Astrocyte (in vitro differentiated cells and primary cell): Measurements from ENCODE around the gene PIGC. TPM values are rescaled to one million over a fixed set of nuclear protein-coding genes. Genes with fewer than 3 reads are reported as not detected.

Experiments used
- DNase-seq: peaks from one replicate; pipeline ENCODE4 v3.0.0-alpha.2; 2010; ENCODE audit warnings: low read depth
- FAIRE-seq: peaks from 2 replicates; lab custom pipeline; 2011; peaks lifted over from hg19 to GRCh38; lab: Jason Lieb, UNC
- H2AFZ ChIP-seq: 2 replicates; pipeline ENCODE4 v1.6.0; 2012; ENCODE audit warnings: low read depth, low read length, inconsistent platforms
- H3K27ac ChIP-seq: 2 replicates; pipeline ENCODE4 v1.5.1; 2011; ENCODE audit warnings: low read depth, low read length, inconsistent platforms
- H3K27me3 ChIP-seq: 2 replicates; pipeline ENCODE4 v1.6.0; 2011; ENCODE audit warnings: low read length, inconsistent platforms; ENCODE audit not compliant: insufficient read depth
- H3K36me3 ChIP-seq: 2 replicates; pipeline ENCODE4 v1.5.1; 2011; ENCODE audit warnings: low read length, inconsistent platforms; ENCODE audit not compliant: insufficient read depth
- H3K4me1 ChIP-seq: 2 replicates; pipeline ENCODE4 v1.5.1; 2011; ENCODE audit warnings: low read length, inconsistent platforms; ENCODE audit not compliant: insufficient read depth
- H3K4me2 ChIP-seq: 2 replicates; pipeline ENCODE4 v1.6.0; 2012; ENCODE audit warnings: low read length, inconsistent platforms
- H3K4me3 ChIP-seq: 2 replicates; pipeline ENCODE4 v1.5.1; 2011; ENCODE audit warnings: low read depth, mild to moderate bottlenecking, low read length, inconsistent platforms; ENCODE audit not compliant: insufficient read depth
- H3K79me2 ChIP-seq: 2 replicates; pipeline ENCODE4 v1.6.0; 2012; ENCODE audit warnings: mild to moderate bottlenecking, low read length, inconsistent platforms; ENCODE audit not compliant: insufficient read depth
- H3K9ac ChIP-seq: 2 replicates; pipeline ENCODE4 v1.6.0; 2012; ENCODE audit warnings: mild to moderate bottlenecking, low read length, inconsistent platforms
- H3K9me3 ChIP-seq: 2 replicates; pipeline ENCODE4 v1.5.1; 2012; ENCODE audit warnings: low read depth, mild to moderate bottlenecking, low read length, inconsistent platforms; ENCODE audit not compliant: insufficient read depth
- H4K20me1 ChIP-seq: 2 replicates; pipeline ENCODE4 v1.6.0; 2012; ENCODE audit warnings: low read length, inconsistent platforms; ENCODE audit not compliant: insufficient read depth
- H3K27ac Mint-ChIP-seq: one replicate; pipeline ENCODE4 v1.8.0; 2021; ENCODE audit warnings: mild to moderate bottlenecking, mixed read lengths; ENCODE audit not compliant: unreplicated experiment
- H3K27me3 Mint-ChIP-seq: one replicate; pipeline ENCODE4 v1.8.0; 2021; ENCODE audit warnings: low read depth, mixed read lengths; ENCODE audit not compliant: unreplicated experiment
- H3K36me3 Mint-ChIP-seq: one replicate; pipeline ENCODE4 v1.8.0; 2021; ENCODE audit warnings: low read depth, mixed read lengths; ENCODE audit not compliant: unreplicated experiment
- H3K4me1 Mint-ChIP-seq: one replicate; pipeline ENCODE4 v1.8.0; 2021; ENCODE audit warnings: low read depth, mixed read lengths; ENCODE audit not compliant: unreplicated experiment
- H3K4me3 Mint-ChIP-seq: one replicate; pipeline ENCODE4 v1.8.0; 2021; ENCODE audit warnings: mild to moderate bottlenecking, moderate library complexity, mixed read lengths; ENCODE audit not compliant: unreplicated experiment
- H3K9me3 Mint-ChIP-seq: one replicate; pipeline ENCODE4 v1.8.0; 2021; ENCODE audit warnings: mild to moderate bottlenecking, mixed read lengths; ENCODE audit not compliant: unreplicated experiment
- EZH2 ChIP-seq: IDR thresholded peaks from 2 replicates; pipeline ENCODE4 v1.6.1; 2012; ENCODE audit warnings: mild to moderate bottlenecking, low read length, inconsistent platforms; ENCODE audit not compliant: insufficient read depth
- total RNA-seq: library from RNA; stranded (reverse); gene quantifications from 2 replicates; pipeline ENCODE4 v1.2.1, GENCODE V29; 2021
- TF ChIP-seq, protein P1 (sequence below): IDR thresholded peaks from 2 replicates; pipeline ENCODE4 v1.5.1; 2011; ENCODE audit warnings: low read depth, mild to moderate bottlenecking, inconsistent platforms, low read length, moderate library complexity; ENCODE audit not compliant: insufficient read depth

Gene PIGC
- total RNA-seq, 1 donor from 2014 or later: 17.8 TPM

DNA sequence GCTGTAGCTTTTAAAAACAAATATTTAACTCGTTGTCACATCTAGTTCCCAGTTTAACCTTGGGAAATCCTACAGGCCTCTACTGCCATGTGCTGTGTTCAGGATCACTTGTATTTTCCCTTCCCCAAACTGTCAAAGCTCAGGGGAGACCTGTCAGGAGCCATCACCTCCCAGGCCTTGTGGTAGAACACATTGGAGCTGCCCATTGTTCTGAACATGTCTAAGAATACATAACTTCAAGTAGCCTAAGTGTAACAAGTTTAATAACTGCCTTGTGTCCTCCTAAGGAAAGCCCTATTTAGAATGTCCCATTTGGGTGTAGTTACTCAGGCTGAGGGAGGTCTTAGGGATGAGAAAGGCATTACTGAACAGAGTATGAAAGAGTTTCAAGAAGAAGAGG, 28.6 kb upstream of the PIGC start:
- H2AFZ ChIP-seq: no peak overlapping the region
- TF ChIP-seq, protein P1, sequence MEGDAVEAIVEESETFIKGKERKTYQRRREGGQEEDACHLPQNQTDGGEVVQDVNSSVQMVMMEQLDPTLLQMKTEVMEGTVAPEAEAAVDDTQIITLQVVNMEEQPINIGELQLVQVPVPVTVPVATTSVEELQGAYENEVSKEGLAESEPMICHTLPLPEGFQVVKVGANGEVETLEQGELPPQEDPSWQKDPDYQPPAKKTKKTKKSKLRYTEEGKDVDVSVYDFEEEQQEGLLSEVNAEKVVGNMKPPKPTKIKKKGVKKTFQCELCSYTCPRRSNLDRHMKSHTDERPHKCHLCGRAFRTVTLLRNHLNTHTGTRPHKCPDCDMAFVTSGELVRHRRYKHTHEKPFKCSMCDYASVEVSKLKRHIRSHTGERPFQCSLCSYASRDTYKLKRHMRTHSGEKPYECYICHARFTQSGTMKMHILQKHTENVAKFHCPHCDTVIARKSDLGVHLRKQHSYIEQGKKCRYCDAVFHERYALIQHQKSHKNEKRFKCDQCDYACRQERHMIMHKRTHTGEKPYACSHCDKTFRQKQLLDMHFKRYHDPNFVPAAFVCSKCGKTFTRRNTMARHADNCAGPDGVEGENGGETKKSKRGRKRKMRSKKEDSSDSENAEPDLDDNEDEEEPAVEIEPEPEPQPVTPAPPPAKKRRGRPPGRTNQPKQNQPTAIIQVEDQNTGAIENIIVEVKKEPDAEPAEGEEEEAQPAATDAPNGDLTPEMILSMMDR: no peak
- TF ChIP-seq EZH2: no peak
- FAIRE-seq: no peak

DNA sequence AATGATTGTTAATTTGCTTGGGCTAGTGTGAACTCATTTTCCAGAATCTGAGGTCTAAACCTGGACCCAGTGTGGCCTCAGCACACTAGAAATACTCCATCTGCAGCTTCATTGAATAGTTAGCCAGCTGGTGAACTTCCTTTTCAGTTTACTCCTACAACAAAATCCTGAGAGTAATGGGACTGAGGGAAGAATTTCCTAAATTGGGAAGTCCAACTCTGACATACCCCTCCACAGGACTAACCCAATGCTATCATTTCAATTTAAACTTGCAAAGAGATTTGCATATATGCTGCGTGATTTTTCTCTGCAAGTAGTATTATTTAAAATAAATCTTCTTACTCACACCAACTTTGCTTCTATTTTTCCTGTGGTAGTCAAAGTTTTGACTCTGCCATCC, 27.8 kb upstream of the PIGC start:
- Histone ChIP-seq H3K36me3 (no peaks in the 10 kb centered on the region), H3K27ac (no peak overlapping the region), H3K27me3 (no peaks in the 10 kb centered on the region), H4K20me1 (no peaks in the 10 kb centered on the region), H3K4me3 (no peak overlapping the region), H3K9ac (no peak overlapping the region), H3K4me1 (no peaks in the 10 kb centered on the region), H3K79me2 (no peaks in the 10 kb centered on the region), H2AFZ (no peak overlapping the region), H3K9me3 (no peaks in the 10 kb centered on the region), H3K4me2 (no peak overlapping the region)
- H3K4me3 Mint-ChIP-seq: no peak overlapping the region
- TF ChIP-seq, protein P1: no peak
- no peak for TF ChIP-seq EZH2
- H3K27me3 Mint-ChIP-seq: no peaks in the 10 kb centered on the region
- DNase-seq: no peak
- peaks cover 25% of the 10 kb centered on the region for H3K4me1 Mint-ChIP-seq
- no peaks in the 10 kb centered on the region for H3K36me3 Mint-ChIP-seq
- H3K9me3 Mint-ChIP-seq: no peaks in the 10 kb centered on the region
- no peak for FAIRE-seq
- H3K27ac Mint-ChIP-seq: no peak overlapping the region

More for the DNA sequence above, 28.6 kb upstream of the PIGC start:
- Histone ChIP-seq H4K20me1 (no peaks in the 10 kb centered on the region), H3K9me3 (no peaks in the 10 kb centered on the region), H3K9ac (no peak overlapping the region), H3K4me2 (no peak overlapping the region), H3K27ac (no peak overlapping the region), H3K27me3 (no peaks in the 10 kb centered on the region), H3K4me1 (no peaks in the 10 kb centered on the region), H3K36me3 (no peaks in the 10 kb centered on the region), H3K79me2 (no peaks in the 10 kb centered on the region), H3K4me3 (no peak overlapping the region)
- no peak overlapping the region for H3K27ac Mint-ChIP-seq
- no peaks in the 10 kb centered on the region for H3K27me3 Mint-ChIP-seq
- DNase-seq: no peak
- no peak overlapping the region for H3K4me3 Mint-ChIP-seq
- peaks cover 25% of the 10 kb centered on the region for H3K4me1 Mint-ChIP-seq
- H3K36me3 Mint-ChIP-seq: no peaks in the 10 kb centered on the region
- no peaks in the 10 kb centered on the region for H3K9me3 Mint-ChIP-seq

DNA sequence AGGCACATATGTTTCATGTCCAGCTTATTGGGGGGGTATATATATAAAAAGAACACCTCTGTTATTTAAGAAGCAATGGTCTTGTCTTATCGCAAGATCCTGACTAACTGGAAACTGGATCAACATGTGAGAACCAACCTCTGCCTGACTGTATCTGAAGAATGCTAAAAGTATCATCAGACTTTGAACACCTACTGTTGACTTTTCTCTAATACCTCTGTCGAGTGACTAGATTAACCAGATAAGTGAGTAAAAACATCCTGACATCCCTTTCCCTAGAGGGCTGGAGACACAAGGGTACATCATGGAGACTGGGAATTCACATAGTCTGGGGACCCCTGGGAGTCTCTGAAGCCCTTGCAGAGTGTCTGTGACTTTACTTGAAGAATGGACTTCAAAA, 26.3 kb upstream of the PIGC start:
- H3K36me3 ChIP-seq: no peaks in the 10 kb centered on the region
- no peaks in the 10 kb centered on the region for H3K9me3 ChIP-seq
- FAIRE-seq (no peak), DNase-seq (no peak)
- Mint-ChIP-seq H3K36me3 (no peaks in the 10 kb centered on the region), H3K9me3 (peaks cover 2% of the 10 kb centered on the region), H3K4me1 (peaks cover 27% of the 10 kb centered on the region), H3K27ac (no peak overlapping the region), H3K4me3 (no peak overlapping the region), H3K27me3 (no peaks in the 10 kb centered on the region)
- H4K20me1 ChIP-seq: no peaks in the 10 kb centered on the region
- H3K9ac ChIP-seq: no peak overlapping the region
- TF ChIP-seq EZH2: no peak
- TF ChIP-seq, protein P1: no peak
- H2AFZ ChIP-seq: no peak overlapping the region
- no peak overlapping the region for H3K4me3 ChIP-seq
- no peaks in the 10 kb centered on the region for H3K79me2 ChIP-seq
- no peaks in the 10 kb centered on the region for H3K27me3 ChIP-seq
- no peak overlapping the region for H3K4me2 ChIP-seq
- no peaks in the 10 kb centered on the region for H3K4me1 ChIP-seq
- no peak overlapping the region for H3K27ac ChIP-seq
